ENCODE data around the gene SP140. TPM values are rescaled to one million over a fixed set of nuclear protein-coding genes. Genes with fewer than 3 reads are reported as not detected.

Gene SP140
- total RNA-seq, 1 experiment from 2014 or later = 2.6 TPM

DNA sequence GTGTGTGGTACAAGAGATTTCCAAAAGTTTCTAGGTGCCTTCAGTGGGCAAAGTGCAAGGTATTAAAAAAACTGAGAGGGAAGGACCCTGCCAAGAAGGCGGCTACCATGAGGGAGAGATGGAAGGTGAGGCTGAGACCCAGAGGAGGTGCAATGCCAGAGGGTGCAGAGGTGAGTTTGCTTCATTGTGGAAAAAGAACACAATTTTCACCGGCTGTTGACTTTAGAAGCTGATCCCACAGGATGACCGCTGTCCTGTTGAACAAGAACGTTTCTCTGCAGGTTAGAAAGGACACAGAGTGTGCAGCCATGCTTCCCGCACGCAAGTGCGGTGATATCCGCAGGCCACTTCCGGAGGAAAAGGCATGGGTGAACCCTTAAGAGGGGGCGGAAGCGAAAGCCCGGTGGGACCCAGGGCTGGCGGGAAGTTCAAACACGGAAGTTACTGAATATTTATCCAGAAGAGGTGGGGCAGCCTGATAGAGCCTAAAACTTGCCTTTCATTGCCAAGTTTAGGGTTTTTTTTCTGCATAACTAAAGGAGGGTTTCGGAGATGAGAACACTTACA, 22.3 kb upstream of the SP140 start:
- intact Hi-C loops (cut with micrococcal nuclease) = no loop called here
- Histone ChIP-seq H4K20me1 (ENCODE audit: insufficient read depth) (no peaks in the 10 kb centered on the region), H3K9me2 (ENCODE audit: insufficient read depth) (no peaks in the 10 kb centered on the region), H3K9me3 (ENCODE audit: control insufficient read depth in 1 of 2, insufficient read depth in 1 of 2, low read depth in 1 of 2, low read length in 2 of 2) (no peaks in the 10 kb centered on the region), H3K4me3 (replicated peaks in 1 of 2; ENCODE audit: low read depth in 1 of 2, low read length in 2 of 2) (no peak overlapping the region), H3K9ac (ENCODE audit: low read length) (no peak overlapping the region), H3K27ac (ENCODE audit: low read depth, low read length) (no peak overlapping the region), H2AFZ (ENCODE audit: low read depth, low read length, poor library complexity, severe bottlenecking) (no peak overlapping the region), H3K79me2 (ENCODE audit: insufficient read depth, low read length) (no peaks in the 10 kb centered on the region), H3K4me2 (ENCODE audit: low read length) (no peak overlapping the region), H3K36me3 (ENCODE audit: control insufficient read depth in 1 of 2, insufficient read depth in 2 of 2, low read length in 2 of 2) (no peaks in the 10 kb centered on the region), H3K4me1 (ENCODE audit: control insufficient read depth in 1 of 2, insufficient read depth in 2 of 2, low read length in 2 of 2) (no peaks in the 10 kb centered on the region), H3K27me3 (ENCODE audit: insufficient read depth, low read length) (no peaks in the 10 kb centered on the region)
- DNase-seq (ENCODE audit: low read depth, low spot score) (no peak), ATAC-seq (no peak)
- POLR2A ChIA-PET = no interaction called here
- BruUV-seq (replicated peaks) = no TSS peak
- TF ChIP-seq POLR2AphosphoS5 (IDR thresholded peaks at IDR 0.05; ENCODE audit: low read depth, low read length) = no peak
- no peak for TF ChIP-seq EZH2 (IDR thresholded peaks at IDR 0.05)
- TF ChIP-seq POLR2A (IDR thresholded peaks at IDR 0.05; ENCODE audit: borderline replicate concordance, extremely low read depth, insufficient read depth, insufficient read length) = no peak
- TF ChIP-seq, protein P1, sequence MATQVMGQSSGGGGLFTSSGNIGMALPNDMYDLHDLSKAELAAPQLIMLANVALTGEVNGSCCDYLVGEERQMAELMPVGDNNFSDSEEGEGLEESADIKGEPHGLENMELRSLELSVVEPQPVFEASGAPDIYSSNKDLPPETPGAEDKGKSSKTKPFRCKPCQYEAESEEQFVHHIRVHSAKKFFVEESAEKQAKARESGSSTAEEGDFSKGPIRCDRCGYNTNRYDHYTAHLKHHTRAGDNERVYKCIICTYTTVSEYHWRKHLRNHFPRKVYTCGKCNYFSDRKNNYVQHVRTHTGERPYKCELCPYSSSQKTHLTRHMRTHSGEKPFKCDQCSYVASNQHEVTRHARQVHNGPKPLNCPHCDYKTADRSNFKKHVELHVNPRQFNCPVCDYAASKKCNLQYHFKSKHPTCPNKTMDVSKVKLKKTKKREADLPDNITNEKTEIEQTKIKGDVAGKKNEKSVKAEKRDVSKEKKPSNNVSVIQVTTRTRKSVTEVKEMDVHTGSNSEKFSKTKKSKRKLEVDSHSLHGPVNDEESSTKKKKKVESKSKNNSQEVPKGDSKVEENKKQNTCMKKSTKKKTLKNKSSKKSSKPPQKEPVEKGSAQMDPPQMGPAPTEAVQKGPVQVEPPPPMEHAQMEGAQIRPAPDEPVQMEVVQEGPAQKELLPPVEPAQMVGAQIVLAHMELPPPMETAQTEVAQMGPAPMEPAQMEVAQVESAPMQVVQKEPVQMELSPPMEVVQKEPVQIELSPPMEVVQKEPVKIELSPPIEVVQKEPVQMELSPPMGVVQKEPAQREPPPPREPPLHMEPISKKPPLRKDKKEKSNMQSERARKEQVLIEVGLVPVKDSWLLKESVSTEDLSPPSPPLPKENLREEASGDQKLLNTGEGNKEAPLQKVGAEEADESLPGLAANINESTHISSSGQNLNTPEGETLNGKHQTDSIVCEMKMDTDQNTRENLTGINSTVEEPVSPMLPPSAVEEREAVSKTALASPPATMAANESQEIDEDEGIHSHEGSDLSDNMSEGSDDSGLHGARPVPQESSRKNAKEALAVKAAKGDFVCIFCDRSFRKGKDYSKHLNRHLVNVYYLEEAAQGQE (IDR thresholded peaks at IDR 0.05; ENCODE audit: low read depth) = no peak
- TF ChIP-seq SRF (IDR thresholded peaks at IDR 0.05; ENCODE audit: low read depth) = no peak
- no peak for TF ChIP-seq CBX3 (IDR thresholded peaks at IDR 0.05; ENCODE audit: low read depth)
- TF ChIP-seq, protein P2, sequence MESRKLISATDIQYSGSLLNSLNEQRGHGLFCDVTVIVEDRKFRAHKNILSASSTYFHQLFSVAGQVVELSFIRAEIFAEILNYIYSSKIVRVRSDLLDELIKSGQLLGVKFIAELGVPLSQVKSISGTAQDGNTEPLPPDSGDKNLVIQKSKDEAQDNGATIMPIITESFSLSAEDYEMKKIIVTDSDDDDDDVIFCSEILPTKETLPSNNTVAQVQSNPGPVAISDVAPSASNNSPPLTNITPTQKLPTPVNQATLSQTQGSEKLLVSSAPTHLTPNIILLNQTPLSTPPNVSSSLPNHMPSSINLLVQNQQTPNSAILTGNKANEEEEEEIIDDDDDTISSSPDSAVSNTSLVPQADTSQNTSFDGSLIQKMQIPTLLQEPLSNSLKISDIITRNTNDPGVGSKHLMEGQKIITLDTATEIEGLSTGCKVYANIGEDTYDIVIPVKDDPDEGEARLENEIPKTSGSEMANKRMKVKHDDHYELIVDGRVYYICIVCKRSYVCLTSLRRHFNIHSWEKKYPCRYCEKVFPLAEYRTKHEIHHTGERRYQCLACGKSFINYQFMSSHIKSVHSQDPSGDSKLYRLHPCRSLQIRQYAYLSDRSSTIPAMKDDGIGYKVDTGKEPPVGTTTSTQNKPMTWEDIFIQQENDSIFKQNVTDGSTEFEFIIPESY (IDR thresholded peaks at IDR 0.05; ENCODE audit: extremely low read depth, insufficient replicate concordance, low read length) = no peak
- no peak for TF ChIP-seq SIN3A (IDR thresholded peaks at IDR 0.05; ENCODE audit: low read depth)
- TF ChIP-seq JUND (IDR thresholded peaks at IDR 0.05) = no peak
- no peak for TF ChIP-seq FOSL1 (IDR thresholded peaks at IDR 0.05; ENCODE audit: low read depth)
- TF ChIP-seq TCF7L2 (IDR thresholded peaks at IDR 0.05; ENCODE audit: borderline replicate concordance, extremely low read depth, insufficient read depth, insufficient read length) = no peak
- TF ChIP-seq, protein P3, sequence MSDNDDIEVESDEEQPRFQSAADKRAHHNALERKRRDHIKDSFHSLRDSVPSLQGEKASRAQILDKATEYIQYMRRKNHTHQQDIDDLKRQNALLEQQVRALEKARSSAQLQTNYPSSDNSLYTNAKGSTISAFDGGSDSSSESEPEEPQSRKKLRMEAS (IDR thresholded peaks at IDR 0.05) = no peak
- CTCF ChIA-PET = no interaction called here
- RAD21 ChIA-PET (ENCODE audit: low non-redundant PET in 1 of 2, low total read pairs in 2 of 2, uncharacterized antibody in 2 of 2, unreplicated experiment in 2 of 2) = no interaction called here
